H1 (cell line): ENCODE measurements around the gene MYO16. TPM values are rescaled to one million over a fixed set of nuclear protein-coding genes. Genes with fewer than 3 reads are reported as not detected.
A peak's percentile ranks its signal among the peaks of the same experiment; 100 is the strongest.

Experiments
- CTCF ChIA-PET: fragments of 300-600 bp; sonication (Branson Sonifier 250); formaldehyde crosslinking; loops from one replicate; lab custom pipeline; 2021; ENCODE audit not compliant: partially characterized antibody; lab: Charles Lee
- POLR2A ChIA-PET: fragments of 300-600 bp; sonication (Branson Sonifier 250); formaldehyde crosslinking; loops from one replicate; lab custom pipeline; 2021; ENCODE audit warnings: inconsistent platforms; ENCODE audit not compliant: partially characterized antibody; lab: Charles Lee
- DNase-seq, 2 experiments: peaks; one replicate each; pipeline versions ENCODE4 v3.0.0 to v3.0.0-alpha.2; 2010 to 2022; ENCODE audit warnings: low spot score in 2 of 2, low read depth in 1 of 2, mixed read lengths in 1 of 2
- FAIRE-seq: peaks from 2 replicates; lab custom pipeline; 2011; peaks lifted over from hg19 to GRCh38; lab: Jason Lieb, UNC
- H2AFZ ChIP-seq: 2 replicates; pipeline ENCODE4 v1.8.1; 2012; ENCODE audit warnings: low read length, inconsistent platforms
- H2AK5ac ChIP-seq: 2 replicates; pipeline ENCODE4 v1.6.1; 2013; ENCODE audit warnings: low read depth, low read length
- H2BK120ac ChIP-seq: replicated peaks from 2 replicates; pipeline ENCODE3; 2013; ENCODE audit warnings: low read depth, low read length, inconsistent platforms
- H2BK12ac ChIP-seq: 2 replicates; pipeline ENCODE4 v1.6.1; 2013; ENCODE audit warnings: low read depth, low read length
- H2BK15ac ChIP-seq: 2 replicates; pipeline ENCODE4 v1.6.1; 2013; ENCODE audit warnings: low read length
- H2BK20ac ChIP-seq: 2 replicates; pipeline ENCODE4 v1.6.1; 2013; ENCODE audit warnings: low read length
- H2BK5ac ChIP-seq: 2 replicates; pipeline ENCODE4 v1.6.1; 2013; ENCODE audit warnings: low read depth, low read length
- H3K14ac ChIP-seq: 2 replicates; pipeline ENCODE4 v1.6.1; 2013; ENCODE audit warnings: inconsistent platforms; ENCODE audit not compliant: insufficient read length
- H3K18ac ChIP-seq: 2 replicates; pipeline ENCODE4 v1.6.1; 2013; ENCODE audit warnings: low read length; ENCODE audit errors: extremely low read depth
- H3K23ac ChIP-seq: 2 replicates; pipeline ENCODE4 v1.6.1; 2013; ENCODE audit warnings: inconsistent platforms; ENCODE audit not compliant: insufficient read length
- H3K23me2 ChIP-seq: 2 replicates; pipeline ENCODE4 v1.6.1; 2013; ENCODE audit warnings: low read depth, low read length
- H3K27ac ChIP-seq: 2 replicates; pipeline ENCODE4 v1.6.1; 2011; ENCODE audit warnings: low read depth, low read length, inconsistent platforms
- H3K27me3 ChIP-seq, 4 experiments: replicated peaks in 1 of 4; 1 replicate in 1 of 4; 2 replicates in 3 of 4; pipeline versions ENCODE4 v1.6.1 to v1.8.1; 2011 to 2013; ENCODE audit warnings: low read length in 3 of 4, mild to moderate bottlenecking in 3 of 4, inconsistent platforms in 2 of 4, mixed read lengths in 2 of 4, moderate library complexity in 1 of 4; ENCODE audit not compliant: control insufficient read depth in 3 of 4, insufficient read depth in 3 of 4; ENCODE audit errors: extremely low read depth in 1 of 4
- H3K36me3 ChIP-seq, 4 experiments: 2 replicates each; pipeline versions ENCODE4 v1.6.1 to v1.8.1; 2011 to 2013; ENCODE audit warnings: mild to moderate bottlenecking in 4 of 4, low read length in 3 of 4, moderate library complexity in 2 of 4, control low read depth in 1 of 4, inconsistent platforms in 1 of 4; ENCODE audit not compliant: insufficient read depth in 4 of 4, control insufficient read depth in 2 of 4
- H3K4ac ChIP-seq: replicated peaks from 2 replicates; pipeline ENCODE3; 2013; ENCODE audit warnings: low read length, low read depth, mixed read lengths, inconsistent platforms; ENCODE audit not compliant: insufficient read length
- H3K4me1 ChIP-seq, 4 experiments: replicated peaks in 1 of 4; 1 replicate in 1 of 4; 2 replicates in 3 of 4; pipeline versions ENCODE4 v1.6.1 to v1.8.1; 2011 to 2013; ENCODE audit warnings: low read length in 3 of 4, inconsistent platforms in 2 of 4, mixed read lengths in 1 of 4; ENCODE audit not compliant: insufficient read depth in 4 of 4, control insufficient read depth in 3 of 4
- H3K4me2 ChIP-seq, 2 experiments: 2 replicates each; pipeline versions ENCODE4 v1.6.1 to v1.8.1; 2011 to 2013; ENCODE audit warnings: low read depth in 2 of 2, low read length in 2 of 2, control low read depth in 1 of 2, inconsistent platforms in 1 of 2, mild to moderate bottlenecking in 1 of 2; ENCODE audit not compliant: insufficient read depth in 1 of 2
- H3K4me3 ChIP-seq, 4 experiments: fragments of 200-600, 300-600 bp in 1 of 4; sonication (generic), shearing (Covaris generic), sonication (Bioruptor Twin) in 1 of 4; 2 replicates each; pipeline versions ENCODE4 v1.5.1 to v1.8.1; 2011 to 2016; ENCODE audit warnings: low read length in 4 of 4, low read depth in 3 of 4, control low read depth in 2 of 4, inconsistent platforms in 2 of 4, mild to moderate bottlenecking in 2 of 4, mixed read lengths in 1 of 4, moderate library complexity in 1 of 4; ENCODE audit not compliant: insufficient read depth in 2 of 4; ENCODE audit errors: extremely low read depth in 1 of 4
- H3K56ac ChIP-seq: replicated peaks from 2 replicates; pipeline ENCODE3; 2013; ENCODE audit warnings: low read depth, mild to moderate bottlenecking, mixed read lengths, low read length, inconsistent platforms; ENCODE audit not compliant: insufficient read length
- H3K79me1 ChIP-seq: 2 replicates; pipeline ENCODE4 v1.6.1; 2013; ENCODE audit warnings: low read depth, low read length, control low read depth
- H3K79me2 ChIP-seq, 2 experiments: 2 replicates each; pipeline versions ENCODE4 v1.6.1 to v1.8.1; 2012 to 2013; ENCODE audit warnings: low read length in 2 of 2, mild to moderate bottlenecking in 2 of 2, inconsistent platforms in 1 of 2; ENCODE audit not compliant: insufficient read depth in 2 of 2, control insufficient read depth in 1 of 2
- H3K9ac ChIP-seq, 4 experiments: replicated peaks in 1 of 4; 1 replicate in 1 of 4; 2 replicates in 3 of 4; pipeline versions ENCODE4 v1.6.1 to v1.8.1; 2011 to 2013; ENCODE audit warnings: low read depth in 3 of 4, low read length in 3 of 4, control low read depth in 2 of 4, mild to moderate bottlenecking in 2 of 4, moderate library complexity in 2 of 4, inconsistent platforms in 1 of 4; ENCODE audit errors: extremely low read depth in 1 of 4
- H3K9me3 ChIP-seq, 2 experiments: 2 replicates each; pipeline versions ENCODE4 v1.6.1 to v1.8.1; 2012 to 2013; ENCODE audit warnings: mild to moderate bottlenecking in 2 of 2, moderate library complexity in 2 of 2, control low read depth in 1 of 2, inconsistent platforms in 1 of 2, low read depth in 1 of 2, low read length in 1 of 2, mixed read lengths in 1 of 2; ENCODE audit not compliant: insufficient read depth in 2 of 2
- H4K20me1 ChIP-seq, 2 experiments: replicated peaks in 1 of 2; 2 replicates each; pipeline versions ENCODE3 to v1.8.1; 2011 to 2013; ENCODE audit warnings: inconsistent platforms in 2 of 2, low read length in 2 of 2, mild to moderate bottlenecking in 1 of 2; ENCODE audit not compliant: insufficient read depth in 2 of 2, control insufficient read depth in 1 of 2
- H4K5ac ChIP-seq: 2 replicates; pipeline ENCODE4 v1.6.1; 2013; ENCODE audit warnings: low read length, low read depth, mixed read lengths, inconsistent platforms; ENCODE audit not compliant: insufficient read length
- H4K8ac ChIP-seq: 2 replicates; pipeline ENCODE4 v1.8.0; 2013; ENCODE audit warnings: mild to moderate bottlenecking, moderate library complexity, low read length, inconsistent platforms; ENCODE audit not compliant: insufficient read depth; ENCODE audit errors: extremely low read depth
- H4K91ac ChIP-seq: replicated peaks from 2 replicates; pipeline ENCODE3; 2013; ENCODE audit warnings: low read length, mixed read lengths, inconsistent platforms; ENCODE audit not compliant: insufficient read length
- CREB1 ChIP-seq: IDR thresholded peaks from 2 replicates; pipeline ENCODE4 v1.6.1; 2012; ENCODE audit warnings: inconsistent platforms
- WGBS, 2 experiments: shearing (Covaris generic) in 1 of 2; methylation state at CpG; one replicate each; pipeline versions ENCODE4 v1.1.6 to v1.1.7; 2013 to 2015; ENCODE audit warnings: low lambda C conversion rate in 2 of 2, mixed read lengths in 2 of 2, inconsistent platforms in 1 of 2, low coverage in 1 of 2, missing lambda C conversion rate in 1 of 2; ENCODE audit not compliant: insufficient replicate concordance in 2 of 2, insufficient coverage in 1 of 2, insufficient read length in 1 of 2; ENCODE audit errors: extremely low coverage in 1 of 2, missing lambda C conversion rate in 1 of 2; 5-methylcytosine and 5-hydroxymethylcytosine counted together
- polyA plus RNA-seq, 7 experiments: library from polyadenylated mRNA; depleted of rRNA in 3 of 7; stranded (reverse) in 5 of 7; unstranded in 2 of 7; fragments of >200 nt in 5 of 7; fragments of 200-250 nt in 2 of 7; gene quantifications; 1 replicate in 5 of 7; 2 replicates in 1 of 7; 4 replicates in 1 of 7; pipeline versions ENCODE4 v1.2.1 to v1.2.3, GENCODE V29; 2011 to 2013; ENCODE audit warnings: missing spikeins in 2 of 7, mixed read lengths in 2 of 7
- total RNA-seq: library from RNA; stranded (reverse); fragmentation: NEBNext Ultra II Directional; extraction: Animal tissue kit (Norgen Biotek cat#: 25700); gene quantifications from 2 replicates; pipeline ENCODE4 v1.2.1, GENCODE V29; 2021

Gene MYO16
- total and polyA plus RNA-seq, 2 of the 8 experiments (the other 6 are each of a cell fraction or from before 2014, with no cell fraction given), result 0.02 to 0.22 TPM

DNA sequence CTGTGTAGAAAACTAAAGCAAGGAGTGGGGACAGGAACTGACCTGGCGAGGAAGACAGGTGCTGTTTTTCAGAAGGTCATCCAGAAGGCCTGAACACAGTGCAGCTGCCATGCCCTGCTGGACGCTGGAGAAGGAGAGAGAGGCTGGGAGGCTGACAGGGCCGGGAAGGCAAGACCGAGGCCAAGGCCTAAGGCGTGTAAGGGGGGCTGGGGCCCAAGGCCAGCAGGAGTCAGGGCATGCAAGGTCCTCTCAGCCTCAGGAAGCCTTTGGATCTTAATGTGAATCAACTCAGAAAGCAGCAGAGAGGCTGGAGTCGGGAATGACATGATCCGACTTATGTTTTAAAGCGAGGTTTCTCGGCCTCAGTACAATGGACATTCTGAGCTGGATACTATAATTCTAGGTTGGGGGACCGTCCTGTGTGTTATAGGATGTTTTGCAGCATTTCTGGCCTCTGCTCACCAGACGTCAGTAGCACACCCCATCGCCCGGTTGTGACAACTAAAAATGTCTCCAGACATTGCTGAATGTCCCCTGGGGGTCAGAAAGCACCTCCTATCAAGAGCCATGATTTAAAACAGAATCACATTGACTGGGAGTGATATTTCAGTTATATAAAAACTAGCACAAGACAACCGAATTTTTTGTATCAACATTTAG is 530.4 kb downstream of the MYO16 start:
- Histone ChIP-seq H3K23me2 (no peaks in the 10 kb centered on the region), H2AFZ (no peak overlapping the region), H2BK15ac (no peak overlapping the region), H3K36me3 (no peaks in the 10 kb centered on the region), H2AK5ac (no peak overlapping the region), H3K14ac (no peak overlapping the region), H3K4me2 (no peak overlapping the region), H3K4me3 (no peak overlapping the region), H3K79me2 (no peaks in the 10 kb centered on the region), H2BK5ac (no peak overlapping the region), H3K56ac (no peak overlapping the region), H3K4me1 (peaks cover 0 to 7% (median 3%) of the 10 kb centered on the region in 4 experiments; a peak in 5 of 7 replicates), H3K9me3 (no peaks in the 10 kb centered on the region), H3K23ac (no peak overlapping the region), H2BK120ac (no peak overlapping the region), H3K79me1 (no peaks in the 10 kb centered on the region), H3K27me3 (no peaks in the 10 kb centered on the region), H4K5ac (no peak overlapping the region), H3K9ac (no peak overlapping the region), H2BK20ac (no peak overlapping the region), H3K18ac (no peak overlapping the region), H4K91ac (no peak overlapping the region), H3K4ac (no peak overlapping the region), H4K8ac (no peak overlapping the region), H3K27ac (no peak overlapping the region), H4K20me1 (no peaks in the 10 kb centered on the region), H2BK12ac (0 out of 2 replicates have a peak overlapping the region, but pooled peaks have one; percentile 3)
- no peak for DNase-seq
- CTCF ChIA-PET, result interaction anchor here (1.1 to 1.3 kb wide), 2 partner anchors 24 to 199 kb away, joined by 3 to 6 read pairs; no protein-coding TSS in a partner anchor
- 91% methylated on average over 14 of the region's 14 CpGs; no CpG with 5 or more reads in 1 of the 2 experiments for WGBS, 2 experiments
- no peak for TF ChIP-seq CREB1
- POLR2A ChIA-PET, result no interaction called here
- no peak for FAIRE-seq
